ENCODE measurements around the gene ID2. TPM values are rescaled to one million over a fixed set of nuclear protein-coding genes. Genes with fewer than 3 reads are reported as not detected.

The ID2 gene
- total RNA-seq, 1 experiment from 2014 or later: 77.8 TPM

DNA sequence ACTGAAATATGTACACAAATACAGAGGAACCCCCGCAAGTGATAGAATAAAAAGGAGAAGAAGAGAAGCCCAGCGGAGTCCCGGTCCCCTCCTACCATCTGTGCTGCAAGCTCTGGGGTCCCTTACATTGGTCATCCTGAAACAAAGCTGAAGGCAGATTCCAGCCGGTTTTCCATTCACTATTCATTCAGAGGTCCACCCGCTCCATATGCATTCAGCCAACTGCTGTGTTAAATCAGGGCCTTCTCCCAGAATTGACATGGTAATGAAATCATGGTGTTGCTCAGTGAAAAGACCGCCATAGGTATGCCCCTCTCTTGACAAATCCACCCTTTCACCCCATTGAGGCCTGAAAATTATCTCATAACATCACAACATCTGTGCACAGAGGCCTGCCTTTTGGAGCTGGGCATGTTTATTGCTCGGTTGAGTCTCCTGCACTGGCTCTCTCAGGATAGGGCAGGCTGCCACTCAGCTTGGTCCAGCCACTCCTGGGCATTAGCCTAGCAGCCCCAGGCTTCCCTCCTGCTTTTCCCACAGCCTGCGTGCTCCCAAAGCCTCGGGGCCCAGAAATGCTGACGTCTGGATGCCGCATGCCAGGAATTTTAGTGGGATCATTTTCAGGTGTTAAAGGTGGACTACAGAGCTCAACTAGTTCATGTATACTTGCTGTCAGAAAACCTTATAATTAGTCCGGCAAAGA lies 39.3 kb upstream of the ID2 start:
- H3K9me3 Mint-ChIP-seq (ENCODE audit: low read depth, unreplicated experiment): peaks cover 2% of the 10 kb centered on the region
- H3K4me3 Mint-ChIP-seq (ENCODE audit: low read depth, unreplicated experiment): no peak overlapping the region
- H3K4me1 Mint-ChIP-seq (ENCODE audit: low read depth, unreplicated experiment): no peaks in the 10 kb centered on the region
- intact Hi-C loops (cut with micrococcal nuclease; ENCODE audit: unreplicated experiment): no loop called here
- H3K27ac Mint-ChIP-seq (ENCODE audit: unreplicated experiment): no peak overlapping the region
- no peaks in the 10 kb centered on the region for H3K36me3 Mint-ChIP-seq (ENCODE audit: insufficient read depth, unreplicated experiment)
- BruUV-seq (replicated peaks): no TSS peak
- no peaks in the 10 kb centered on the region for H3K27me3 Mint-ChIP-seq (ENCODE audit: unreplicated experiment)
- TF ChIP-seq, protein P1, sequence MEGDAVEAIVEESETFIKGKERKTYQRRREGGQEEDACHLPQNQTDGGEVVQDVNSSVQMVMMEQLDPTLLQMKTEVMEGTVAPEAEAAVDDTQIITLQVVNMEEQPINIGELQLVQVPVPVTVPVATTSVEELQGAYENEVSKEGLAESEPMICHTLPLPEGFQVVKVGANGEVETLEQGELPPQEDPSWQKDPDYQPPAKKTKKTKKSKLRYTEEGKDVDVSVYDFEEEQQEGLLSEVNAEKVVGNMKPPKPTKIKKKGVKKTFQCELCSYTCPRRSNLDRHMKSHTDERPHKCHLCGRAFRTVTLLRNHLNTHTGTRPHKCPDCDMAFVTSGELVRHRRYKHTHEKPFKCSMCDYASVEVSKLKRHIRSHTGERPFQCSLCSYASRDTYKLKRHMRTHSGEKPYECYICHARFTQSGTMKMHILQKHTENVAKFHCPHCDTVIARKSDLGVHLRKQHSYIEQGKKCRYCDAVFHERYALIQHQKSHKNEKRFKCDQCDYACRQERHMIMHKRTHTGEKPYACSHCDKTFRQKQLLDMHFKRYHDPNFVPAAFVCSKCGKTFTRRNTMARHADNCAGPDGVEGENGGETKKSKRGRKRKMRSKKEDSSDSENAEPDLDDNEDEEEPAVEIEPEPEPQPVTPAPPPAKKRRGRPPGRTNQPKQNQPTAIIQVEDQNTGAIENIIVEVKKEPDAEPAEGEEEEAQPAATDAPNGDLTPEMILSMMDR (IDR thresholded peaks at IDR 0.05; ENCODE audit: unreplicated experiment): no peak
- DNase-seq: no peak
- CTCF ChIA-PET: no interaction called here

DNA sequence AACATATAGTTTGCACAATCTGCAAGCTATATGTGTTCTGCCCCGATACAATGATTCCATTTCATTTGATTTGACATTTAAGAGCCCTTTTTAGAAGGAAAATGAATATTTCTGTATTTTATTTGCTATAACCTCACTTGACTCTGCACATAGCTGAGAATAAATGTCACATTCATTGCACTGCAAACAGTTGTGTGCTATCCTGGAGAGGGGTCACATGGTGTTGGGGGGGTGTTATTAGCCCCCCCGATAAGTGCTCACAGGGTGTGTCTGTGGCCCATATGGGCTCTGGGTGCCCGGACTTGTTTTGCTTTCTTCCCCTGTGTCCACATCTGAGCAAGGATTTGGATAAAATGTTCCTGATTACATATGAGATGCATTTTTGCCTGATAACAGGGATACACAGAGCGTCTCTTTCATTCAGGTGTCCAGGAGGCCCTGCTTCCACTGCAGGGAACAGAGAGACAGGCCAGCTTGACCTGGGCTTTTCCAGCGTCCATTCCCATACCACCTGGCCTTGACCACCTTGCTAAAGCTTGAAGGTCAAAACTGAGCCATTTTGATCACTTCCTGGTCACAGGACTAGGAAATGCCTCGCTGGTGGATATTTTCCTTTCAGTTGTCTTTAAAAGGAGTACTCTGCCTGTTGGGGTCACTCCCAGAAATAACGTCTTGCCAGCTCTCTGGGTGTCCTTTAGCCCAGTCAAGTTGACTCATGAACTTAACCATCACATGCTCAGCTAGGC lies 38.4 kb upstream of the ID2 start:
- no peak for DNase-seq
- Mint-ChIP-seq H3K27me3 (ENCODE audit: unreplicated experiment) (no peaks in the 10 kb centered on the region), H3K36me3 (ENCODE audit: insufficient read depth, unreplicated experiment) (no peaks in the 10 kb centered on the region), H3K4me3 (ENCODE audit: low read depth, unreplicated experiment) (no peak overlapping the region), H3K27ac (ENCODE audit: unreplicated experiment) (no peak overlapping the region), H3K9me3 (ENCODE audit: low read depth, unreplicated experiment) (peaks cover 2% of the 10 kb centered on the region), H3K4me1 (ENCODE audit: low read depth, unreplicated experiment) (no peaks in the 10 kb centered on the region)
- CTCF ChIA-PET: no interaction called here
- TF ChIP-seq, protein P1 (IDR thresholded peaks at IDR 0.05; ENCODE audit: unreplicated experiment): no peak
- no TSS peak for BruUV-seq (replicated peaks)
- intact Hi-C loops (cut with micrococcal nuclease; ENCODE audit: unreplicated experiment): no loop called here

DNA sequence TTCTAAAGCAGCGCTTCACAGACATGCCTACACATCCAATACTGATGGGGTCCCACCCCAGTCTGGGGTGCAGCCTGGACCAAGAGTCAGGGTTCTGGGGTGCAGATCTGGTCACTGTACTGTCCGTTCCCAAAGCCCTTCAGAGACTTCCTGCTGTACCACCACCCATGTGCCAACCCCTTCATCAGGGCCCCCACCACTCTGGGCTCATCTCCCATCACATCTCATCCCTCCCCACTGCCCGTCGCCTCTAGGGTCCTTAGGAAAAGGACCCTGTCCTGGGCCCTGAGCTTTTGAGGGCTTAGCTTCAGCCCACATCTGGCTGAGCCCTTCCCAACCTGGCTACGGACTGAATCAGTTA lies 37.9 kb upstream of the ID2 start:
- no peak for DNase-seq
- CTCF ChIA-PET: no interaction called here
- H3K4me3 Mint-ChIP-seq (ENCODE audit: low read depth, unreplicated experiment): no peak overlapping the region

DNA sequence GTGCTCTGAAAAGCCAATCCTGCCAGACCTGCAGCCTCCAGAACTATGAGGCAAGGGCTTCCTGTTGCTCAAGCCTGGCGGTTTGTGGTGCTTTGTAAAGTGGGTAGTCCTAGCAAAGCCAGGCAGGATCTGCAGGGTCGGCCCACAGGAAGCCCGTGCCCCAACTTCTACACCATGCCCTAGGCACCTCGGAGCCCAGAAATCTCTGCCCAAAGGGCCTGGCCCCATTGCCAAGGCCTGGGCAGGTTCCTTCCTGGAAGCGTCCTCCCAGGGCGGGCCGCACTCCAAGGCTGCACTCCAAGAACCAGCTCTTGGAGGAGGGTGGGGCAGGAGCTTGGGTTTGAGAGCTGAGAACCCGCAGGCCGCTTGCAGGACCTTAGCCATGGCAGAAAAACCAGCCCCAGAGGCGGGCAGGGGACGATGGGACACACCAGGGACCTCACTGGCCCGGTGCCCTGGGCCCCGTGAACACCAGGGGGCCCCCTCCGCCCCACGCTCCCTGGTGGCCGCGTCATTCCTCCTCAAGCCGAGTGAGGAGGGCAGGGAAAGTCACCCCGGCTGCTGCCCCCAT lies 37.2 kb upstream of the ID2 start:
- intact Hi-C loops (cut with micrococcal nuclease; ENCODE audit: unreplicated experiment): no loop called here
- H3K27me3 Mint-ChIP-seq (ENCODE audit: unreplicated experiment): no peaks in the 10 kb centered on the region
- DNase-seq: no peak
- TF ChIP-seq, protein P1 (IDR thresholded peaks at IDR 0.05; ENCODE audit: unreplicated experiment): no peak
- BruUV-seq (replicated peaks): no TSS peak
- peaks cover 2% of the 10 kb centered on the region for H3K9me3 Mint-ChIP-seq (ENCODE audit: low read depth, unreplicated experiment)
- no peak overlapping the region for H3K4me3 Mint-ChIP-seq (ENCODE audit: low read depth, unreplicated experiment)
- no peaks in the 10 kb centered on the region for H3K36me3 Mint-ChIP-seq (ENCODE audit: insufficient read depth, unreplicated experiment)
- H3K4me1 Mint-ChIP-seq (ENCODE audit: low read depth, unreplicated experiment): no peaks in the 10 kb centered on the region
- CTCF ChIA-PET: no interaction called here
- H3K27ac Mint-ChIP-seq (ENCODE audit: unreplicated experiment): no peak overlapping the region

More for the DNA sequence above, 37.9 kb upstream of the ID2 start:
- peaks cover 2% of the 10 kb centered on the region for H3K9me3 Mint-ChIP-seq (ENCODE audit: low read depth, unreplicated experiment)
- H3K27me3 Mint-ChIP-seq (ENCODE audit: unreplicated experiment): no peaks in the 10 kb centered on the region
- H3K36me3 Mint-ChIP-seq (ENCODE audit: insufficient read depth, unreplicated experiment): no peaks in the 10 kb centered on the region
- no peaks in the 10 kb centered on the region for H3K4me1 Mint-ChIP-seq (ENCODE audit: low read depth, unreplicated experiment)
- no TSS peak for BruUV-seq (replicated peaks)
- H3K27ac Mint-ChIP-seq (ENCODE audit: unreplicated experiment): no peak overlapping the region
- TF ChIP-seq, protein P1 (IDR thresholded peaks at IDR 0.05; ENCODE audit: unreplicated experiment): no peak
- intact Hi-C loops (cut with micrococcal nuclease; ENCODE audit: unreplicated experiment): no loop called here

Data from Calu3 (cell line).